HCT116 (cell line): ENCODE results near the gene SF3B5.

ENCODE experiments used
- CEBPB ChIP-seq: IDR thresholded peaks from 2 replicates; pipeline ENCODE4 v1.6.1; 2012; ENCODE audit warnings: low read depth
- ELF1 ChIP-seq: IDR thresholded peaks from 2 replicates; pipeline ENCODE4 v1.6.1; 2012; ENCODE audit warnings: low read depth, borderline replicate concordance
- EZH2 ChIP-seq: fragments of 200-600 bp; sonication (generic); IDR thresholded peaks from 2 replicates; pipeline ENCODE4 v1.6.1; 2017; ENCODE audit warnings: antibody characterized with exemption, mixed run types
- FOSL1 ChIP-seq: IDR thresholded peaks from 2 replicates; pipeline ENCODE4 v1.6.1; 2012; ENCODE audit warnings: low read depth
- JUND ChIP-seq: IDR thresholded peaks from 2 replicates; pipeline ENCODE4 v1.6.1; 2012
- POLR2A ChIP-seq: IDR thresholded peaks from 2 replicates; pipeline ENCODE4 v1.7.0; 2011; ENCODE audit warnings: borderline replicate concordance; ENCODE audit not compliant: insufficient read depth, insufficient read length; ENCODE audit errors: extremely low read depth
- POLR2AphosphoS5 ChIP-seq: IDR thresholded peaks from 2 replicates; pipeline ENCODE4 v1.6.1; 2011; ENCODE audit warnings: mild to moderate bottlenecking, low read depth, low read length, moderate library complexity
- RAD21 ChIP-seq: IDR thresholded peaks from 2 replicates; pipeline ENCODE4 v1.6.1; 2012; ENCODE audit warnings: low read depth, mild to moderate bottlenecking
- SP1 ChIP-seq: IDR thresholded peaks from 2 replicates; pipeline ENCODE4 v1.6.1; 2012; ENCODE audit warnings: low read depth
- ZFX ChIP-seq: fragments of 450-650 bp; IDR thresholded peaks from 2 replicates; pipeline ENCODE4 v1.6.1; 2017
- ZNF274 ChIP-seq: fragments of 200-500 bp; sonication (Bioruptor generic); IDR thresholded peaks from 2 replicates; pipeline ENCODE4 v1.6.1; 2014; ENCODE audit warnings: mild to moderate bottlenecking, low read depth, low read length, inconsistent platforms
- TF ChIP-seq, protein P1 (sequence below), 3 experiments: fragments of 200-600 bp in 1 of 3; sonication (generic) in 1 of 3; IDR thresholded peaks in 2 of 3; conservative IDR thresholded peaks in 1 of 3; 2 replicates each; pipeline ENCODE4 v1.5.1; 2012 to 2017; ENCODE audit warnings: low read depth in 2 of 3, low read length in 2 of 3, antibody characterized with exemption in 1 of 3, borderline replicate concordance in 1 of 3, control low read depth in 1 of 3, mild to moderate bottlenecking in 1 of 3, mixed read lengths in 1 of 3, mixed run types in 1 of 3, moderate library complexity in 1 of 3; ENCODE audit not compliant: insufficient read depth in 1 of 3
- TF ChIP-seq, protein P2 (sequence below): IDR thresholded peaks from 2 replicates; pipeline ENCODE4 v1.6.1; 2012; ENCODE audit warnings: low read depth
- TF ChIP-seq, protein P3 (sequence below): IDR thresholded peaks from 2 replicates; pipeline ENCODE4 v1.6.1; 2011; ENCODE audit warnings: mild to moderate bottlenecking, low read length, moderate library complexity; ENCODE audit not compliant: insufficient replicate concordance; ENCODE audit errors: extremely low read depth

DNA sequence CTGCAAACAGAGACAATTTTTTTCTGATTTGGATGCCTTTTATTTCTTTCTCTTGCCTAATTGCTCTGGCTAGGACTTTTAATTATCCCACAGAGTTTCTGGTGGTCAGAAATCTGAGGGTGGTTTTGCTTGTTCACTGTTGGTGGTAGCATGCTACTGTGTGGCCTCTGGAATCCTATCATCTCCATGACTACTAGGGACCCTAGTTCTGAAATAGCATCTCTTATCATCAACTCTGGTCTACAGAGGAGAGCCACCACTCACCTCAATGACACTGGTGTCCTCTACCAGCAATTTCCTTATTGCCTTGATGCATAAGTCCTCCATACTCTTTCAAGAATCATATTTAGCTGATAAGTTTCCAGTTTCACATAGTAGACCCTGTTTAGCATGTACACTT is 27.5 kb upstream of the SF3B5 start:
- TF ChIP-seq JUND (no peak), POLR2AphosphoS5 (no peak), ZNF274 (no peak), ZFX (no peak), FOSL1 (no peak), POLR2A (no peak), RAD21 (no peak), CEBPB (no peak), SP1 (no peak), EZH2 (no peak), ELF1 (no peak)
- TF ChIP-seq, protein P1, sequence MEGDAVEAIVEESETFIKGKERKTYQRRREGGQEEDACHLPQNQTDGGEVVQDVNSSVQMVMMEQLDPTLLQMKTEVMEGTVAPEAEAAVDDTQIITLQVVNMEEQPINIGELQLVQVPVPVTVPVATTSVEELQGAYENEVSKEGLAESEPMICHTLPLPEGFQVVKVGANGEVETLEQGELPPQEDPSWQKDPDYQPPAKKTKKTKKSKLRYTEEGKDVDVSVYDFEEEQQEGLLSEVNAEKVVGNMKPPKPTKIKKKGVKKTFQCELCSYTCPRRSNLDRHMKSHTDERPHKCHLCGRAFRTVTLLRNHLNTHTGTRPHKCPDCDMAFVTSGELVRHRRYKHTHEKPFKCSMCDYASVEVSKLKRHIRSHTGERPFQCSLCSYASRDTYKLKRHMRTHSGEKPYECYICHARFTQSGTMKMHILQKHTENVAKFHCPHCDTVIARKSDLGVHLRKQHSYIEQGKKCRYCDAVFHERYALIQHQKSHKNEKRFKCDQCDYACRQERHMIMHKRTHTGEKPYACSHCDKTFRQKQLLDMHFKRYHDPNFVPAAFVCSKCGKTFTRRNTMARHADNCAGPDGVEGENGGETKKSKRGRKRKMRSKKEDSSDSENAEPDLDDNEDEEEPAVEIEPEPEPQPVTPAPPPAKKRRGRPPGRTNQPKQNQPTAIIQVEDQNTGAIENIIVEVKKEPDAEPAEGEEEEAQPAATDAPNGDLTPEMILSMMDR (IDR thresholded peaks at IDR 0.05 in 2 of 3, conservative IDR thresholded peaks at IDR 0.05 in 1 of 3; ENCODE audit: borderline replicate concordance in 1 of 3, insufficient read depth in 1 of 3, low read depth in 2 of 3, low read length in 2 of 3), result no peak
- TF ChIP-seq, protein P2, sequence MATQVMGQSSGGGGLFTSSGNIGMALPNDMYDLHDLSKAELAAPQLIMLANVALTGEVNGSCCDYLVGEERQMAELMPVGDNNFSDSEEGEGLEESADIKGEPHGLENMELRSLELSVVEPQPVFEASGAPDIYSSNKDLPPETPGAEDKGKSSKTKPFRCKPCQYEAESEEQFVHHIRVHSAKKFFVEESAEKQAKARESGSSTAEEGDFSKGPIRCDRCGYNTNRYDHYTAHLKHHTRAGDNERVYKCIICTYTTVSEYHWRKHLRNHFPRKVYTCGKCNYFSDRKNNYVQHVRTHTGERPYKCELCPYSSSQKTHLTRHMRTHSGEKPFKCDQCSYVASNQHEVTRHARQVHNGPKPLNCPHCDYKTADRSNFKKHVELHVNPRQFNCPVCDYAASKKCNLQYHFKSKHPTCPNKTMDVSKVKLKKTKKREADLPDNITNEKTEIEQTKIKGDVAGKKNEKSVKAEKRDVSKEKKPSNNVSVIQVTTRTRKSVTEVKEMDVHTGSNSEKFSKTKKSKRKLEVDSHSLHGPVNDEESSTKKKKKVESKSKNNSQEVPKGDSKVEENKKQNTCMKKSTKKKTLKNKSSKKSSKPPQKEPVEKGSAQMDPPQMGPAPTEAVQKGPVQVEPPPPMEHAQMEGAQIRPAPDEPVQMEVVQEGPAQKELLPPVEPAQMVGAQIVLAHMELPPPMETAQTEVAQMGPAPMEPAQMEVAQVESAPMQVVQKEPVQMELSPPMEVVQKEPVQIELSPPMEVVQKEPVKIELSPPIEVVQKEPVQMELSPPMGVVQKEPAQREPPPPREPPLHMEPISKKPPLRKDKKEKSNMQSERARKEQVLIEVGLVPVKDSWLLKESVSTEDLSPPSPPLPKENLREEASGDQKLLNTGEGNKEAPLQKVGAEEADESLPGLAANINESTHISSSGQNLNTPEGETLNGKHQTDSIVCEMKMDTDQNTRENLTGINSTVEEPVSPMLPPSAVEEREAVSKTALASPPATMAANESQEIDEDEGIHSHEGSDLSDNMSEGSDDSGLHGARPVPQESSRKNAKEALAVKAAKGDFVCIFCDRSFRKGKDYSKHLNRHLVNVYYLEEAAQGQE, result no peak
- TF ChIP-seq, protein P3, sequence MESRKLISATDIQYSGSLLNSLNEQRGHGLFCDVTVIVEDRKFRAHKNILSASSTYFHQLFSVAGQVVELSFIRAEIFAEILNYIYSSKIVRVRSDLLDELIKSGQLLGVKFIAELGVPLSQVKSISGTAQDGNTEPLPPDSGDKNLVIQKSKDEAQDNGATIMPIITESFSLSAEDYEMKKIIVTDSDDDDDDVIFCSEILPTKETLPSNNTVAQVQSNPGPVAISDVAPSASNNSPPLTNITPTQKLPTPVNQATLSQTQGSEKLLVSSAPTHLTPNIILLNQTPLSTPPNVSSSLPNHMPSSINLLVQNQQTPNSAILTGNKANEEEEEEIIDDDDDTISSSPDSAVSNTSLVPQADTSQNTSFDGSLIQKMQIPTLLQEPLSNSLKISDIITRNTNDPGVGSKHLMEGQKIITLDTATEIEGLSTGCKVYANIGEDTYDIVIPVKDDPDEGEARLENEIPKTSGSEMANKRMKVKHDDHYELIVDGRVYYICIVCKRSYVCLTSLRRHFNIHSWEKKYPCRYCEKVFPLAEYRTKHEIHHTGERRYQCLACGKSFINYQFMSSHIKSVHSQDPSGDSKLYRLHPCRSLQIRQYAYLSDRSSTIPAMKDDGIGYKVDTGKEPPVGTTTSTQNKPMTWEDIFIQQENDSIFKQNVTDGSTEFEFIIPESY, result no peak
